SKM-1 treated with dmso at 0.1 percent for 144 hours (cell line): Measurements from ENCODE around the gene RASA3.

Source experiments
- DNase-seq: peaks from one replicate; lab custom pipeline; 2025; ENCODE audit not compliant: unreplicated experiment; lab: John Stamatoyannopoulos, UW

The RASA3 gene

GRCh38 chr13:113960276-113960948 is 172.0 kb downstream of the RASA3 start:
- no peak for DNase-seq

DNA sequence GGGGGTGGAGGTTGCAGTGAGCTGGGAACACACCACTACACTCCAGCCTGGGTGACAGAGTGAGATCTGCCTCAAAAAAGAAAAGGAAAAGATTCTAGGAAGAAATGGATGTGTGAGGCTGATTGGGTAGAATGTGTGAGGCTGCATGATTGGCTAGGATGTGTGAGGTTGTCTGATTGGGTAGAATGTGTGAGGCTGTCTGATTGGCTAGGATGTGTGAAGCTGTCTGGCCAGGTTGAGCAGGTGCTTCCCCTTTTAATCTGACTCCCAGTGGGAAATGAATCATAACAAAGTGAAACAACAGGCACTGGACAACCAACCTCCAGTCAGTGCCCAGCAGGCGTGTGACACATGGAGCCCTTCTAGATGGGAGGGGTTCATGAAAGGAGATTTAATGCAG is 173.2 kb downstream of the RASA3 start:
- no peak for DNase-seq

DNA sequence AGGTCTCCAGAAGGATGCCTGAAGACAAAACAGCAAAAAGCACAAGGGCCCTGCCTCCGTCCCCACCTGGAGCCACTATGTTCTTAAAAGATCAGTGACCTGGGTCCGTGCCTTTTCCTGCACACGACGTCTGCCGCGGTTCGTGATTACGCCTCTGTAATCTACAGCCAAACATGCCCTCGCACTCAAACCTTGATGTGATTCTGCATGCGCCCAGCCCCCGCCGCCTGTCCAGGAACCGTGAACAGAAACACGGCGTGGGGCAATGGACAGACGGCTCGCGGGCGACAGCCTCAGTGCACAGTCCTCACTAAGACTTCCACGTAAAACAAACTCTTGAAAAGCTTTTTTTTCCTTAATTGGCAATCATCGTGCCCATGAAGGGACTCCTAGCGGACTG is 174.1 kb downstream of the RASA3 start:
- no peak for DNase-seq

DNA sequence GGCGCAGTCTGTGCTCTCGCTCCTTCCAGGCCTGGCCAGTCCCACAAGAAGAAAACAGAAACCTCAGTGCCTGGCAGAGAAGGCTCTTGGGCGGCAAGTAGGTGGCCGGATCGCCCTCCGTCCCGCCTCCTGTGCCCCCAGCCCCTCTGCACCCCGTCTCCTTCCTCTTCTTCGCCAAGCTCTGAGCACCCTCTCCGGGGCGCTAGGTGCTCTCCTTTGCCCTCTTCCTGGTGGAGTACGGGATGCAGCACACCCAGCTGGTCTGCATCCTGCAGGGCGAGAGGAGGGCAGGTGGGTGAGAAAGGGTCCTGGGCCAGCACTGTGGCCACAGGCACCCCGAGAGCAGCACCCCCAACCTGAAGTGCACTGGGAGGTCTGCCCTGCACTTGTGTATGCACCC is 175.9 kb downstream of the RASA3 start:
- no peak for DNase-seq

DNA sequence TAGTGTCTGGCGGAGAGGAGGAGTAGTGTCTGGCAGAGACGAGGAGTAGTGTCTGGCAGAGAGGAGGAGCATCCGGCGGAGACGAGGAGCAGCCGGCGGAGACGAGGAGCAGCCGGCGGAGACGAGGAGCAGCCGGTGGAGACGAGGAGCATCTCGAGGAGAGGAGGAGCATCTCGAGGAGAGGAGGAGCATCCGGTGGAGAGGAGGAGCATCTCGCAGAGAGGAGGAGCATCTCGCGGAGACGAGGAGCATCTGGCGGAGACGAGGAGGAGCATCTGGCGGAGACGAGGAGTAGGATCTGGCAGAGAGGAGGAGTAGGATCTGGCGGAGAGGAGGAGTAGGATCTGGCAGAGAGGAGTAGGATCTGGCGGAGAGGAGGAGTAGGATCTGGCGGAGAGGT is 176.7 kb downstream of the RASA3 start:
- DNase-seq = no peak

- DNase-seq = no peak
These were observed 177.2 kb downstream of the RASA3 start for GRCh38 chr13:113955235-113955634.

- no peak for DNase-seq
These were observed 178.2 kb downstream of the RASA3 start for GRCh38 chr13:113954046-113954835.

DNA sequence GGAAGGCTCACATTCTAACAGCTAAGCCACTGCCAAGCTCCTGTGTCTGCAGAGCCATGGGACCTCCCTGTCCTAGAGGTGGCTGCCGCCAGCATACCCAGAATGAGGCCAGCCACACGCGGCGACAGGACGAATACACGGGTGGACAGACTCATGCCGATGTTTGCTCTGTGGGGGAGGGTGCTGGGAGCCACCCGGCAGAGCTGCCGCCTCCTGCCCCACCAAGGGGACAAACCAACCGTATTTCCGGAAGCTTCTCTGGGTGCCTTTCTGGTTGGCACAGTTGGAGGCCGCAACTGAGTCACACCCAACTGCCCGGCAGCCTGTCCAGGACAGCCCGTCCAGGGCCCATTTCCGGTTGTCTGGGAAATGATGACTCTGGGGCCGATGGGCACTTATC is 178.9 kb downstream of the RASA3 start:
- no peak for DNase-seq

DNA sequence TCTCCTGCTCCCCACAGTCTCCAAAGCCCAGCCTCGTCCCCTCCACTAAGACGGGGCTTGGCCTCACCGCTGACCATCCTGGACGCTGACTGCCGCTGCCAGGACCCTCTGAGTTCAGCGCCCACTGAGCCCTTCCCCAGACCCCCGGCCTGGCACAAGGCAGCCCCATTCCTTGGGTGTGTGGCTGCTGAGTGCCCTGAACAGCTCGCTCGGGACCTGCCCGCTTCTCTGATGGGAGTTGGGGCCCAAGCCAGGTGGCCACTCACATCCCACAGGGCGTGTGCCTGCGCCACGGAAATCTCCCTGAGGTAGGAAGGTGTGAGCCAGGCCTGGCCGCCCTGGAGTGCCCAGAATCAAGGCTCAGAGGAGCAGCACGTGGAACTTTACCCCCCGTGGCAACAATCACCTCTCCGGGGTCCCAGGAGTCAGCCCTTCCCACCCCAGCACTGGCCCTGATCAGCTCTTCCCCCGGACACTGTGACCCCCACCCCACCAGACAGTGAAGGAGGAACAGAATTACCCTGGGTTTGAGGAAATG is 179.4 kb downstream of the RASA3 start:
- DNase-seq = no peak

DNA sequence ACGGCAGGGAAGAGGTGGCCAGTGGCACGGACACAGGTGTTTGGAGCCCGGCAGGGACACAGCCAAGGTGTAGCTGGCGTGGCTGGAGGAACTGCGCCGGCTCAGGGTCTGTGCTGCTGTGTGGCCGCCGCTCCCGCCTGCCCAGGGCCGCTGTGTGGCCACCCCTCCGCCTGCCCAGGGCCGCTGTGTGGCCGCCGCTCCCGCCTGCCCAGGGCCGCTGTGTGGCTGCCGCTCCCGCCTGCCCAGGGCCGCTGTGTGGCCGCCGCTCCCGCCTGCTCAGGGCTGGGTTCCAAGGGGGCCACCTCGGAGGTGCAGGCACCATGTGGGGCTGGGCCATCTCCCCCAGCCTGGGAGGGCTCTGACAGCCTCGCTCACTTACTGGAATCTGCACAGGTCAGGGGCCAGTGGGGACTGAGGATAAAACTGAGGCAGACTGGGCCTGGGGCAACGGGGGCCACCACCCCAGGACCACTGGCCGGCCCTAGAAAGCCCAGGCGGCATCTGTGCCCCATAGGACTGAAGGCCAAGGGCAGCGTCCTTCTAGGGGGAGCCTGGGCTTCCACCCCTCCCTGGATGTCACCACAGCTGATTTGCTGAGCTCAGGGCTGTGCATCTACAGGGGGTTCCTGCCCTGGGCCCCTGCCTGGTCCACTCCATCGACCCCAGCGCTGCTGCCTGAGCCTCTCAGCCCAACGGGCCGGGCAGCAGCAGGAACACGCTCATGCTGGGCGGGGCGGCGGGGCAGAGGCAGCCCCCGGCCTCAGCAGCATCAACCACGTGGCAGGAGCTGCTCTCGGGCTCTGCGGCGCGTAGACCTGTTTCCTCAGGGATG is 180.1 kb downstream of the RASA3 start:
- no peak for DNase-seq

GRCh38 chr13:113951246-113951999 is 181.0 kb downstream of the RASA3 start:
- peak; percentile 21 for DNase-seq

GRCh38 chr13:113950451-113951245 is 181.8 kb downstream of the RASA3 start:
- no peak for DNase-seq

DNA sequence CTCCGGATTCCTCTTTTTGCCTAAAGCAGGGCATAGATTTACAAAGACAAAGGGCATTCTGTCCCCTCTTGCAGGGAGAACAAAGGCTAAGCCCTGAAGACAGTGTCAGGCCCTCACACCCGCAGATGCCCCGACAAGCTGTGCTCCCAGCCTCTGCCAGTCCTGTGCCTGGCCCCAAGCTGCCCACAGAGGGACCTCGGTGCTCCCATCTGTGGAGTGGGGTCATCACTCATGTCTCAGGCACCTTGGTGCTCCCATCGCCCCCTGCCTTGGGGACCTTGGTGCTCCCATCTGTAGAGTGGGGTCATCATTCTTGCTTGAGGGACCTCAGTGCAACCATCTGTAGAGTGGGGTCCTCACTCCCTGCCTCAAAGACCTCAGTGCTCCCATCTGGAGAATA is 182.9 kb downstream of the RASA3 start:
- no peak for DNase-seq

- DNase-seq = no peak
These were observed 184.2 kb downstream of the RASA3 start for GRCh38 chr13:113948034-113948742.

DNA sequence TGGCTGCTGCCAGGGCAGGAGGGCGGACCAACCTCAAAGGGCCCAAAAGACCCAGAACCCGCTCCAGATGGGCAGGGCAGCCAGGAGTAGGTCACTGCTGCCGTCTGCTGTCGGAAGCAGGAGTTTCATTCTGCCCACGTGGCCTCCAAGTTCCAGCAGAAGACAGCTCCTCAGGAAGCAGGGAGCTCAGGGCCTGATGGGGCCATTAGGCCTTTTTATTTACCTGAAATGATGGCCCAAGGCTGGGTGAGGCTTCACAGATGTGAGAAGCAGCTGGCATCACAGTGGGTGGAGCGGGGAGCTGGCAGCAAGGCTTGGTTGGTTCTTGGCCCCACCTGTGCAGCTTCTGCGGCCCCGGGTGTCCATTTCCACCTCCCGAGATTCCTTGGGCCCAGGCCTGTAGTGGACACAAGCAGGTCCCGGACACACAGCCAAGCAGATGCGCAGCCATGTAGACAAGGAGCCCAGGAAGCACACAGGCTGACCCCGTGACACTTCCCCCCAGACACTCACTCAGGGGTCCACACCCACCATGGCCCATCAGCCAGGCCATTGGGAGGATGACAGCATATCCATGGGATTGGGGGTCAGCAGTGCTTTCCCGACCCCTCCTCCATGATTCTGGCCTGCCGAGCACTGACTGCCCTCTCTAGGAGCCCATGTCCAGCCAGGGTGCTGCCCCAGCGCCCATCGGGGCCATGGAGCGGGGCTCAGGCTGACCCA is 185.0 kb downstream of the RASA3 start:
- DNase-seq = no peak

GRCh38 chr13:113946409-113947181 is 185.8 kb downstream of the RASA3 start:
- DNase-seq = no peak

GRCh38 chr13:113945857-113946408 is 186.5 kb downstream of the RASA3 start:
- DNase-seq = no peak
